ENCODE data around the gene SLAIN1. TPM values are rescaled to one million over a fixed set of nuclear protein-coding genes. Genes with fewer than 3 reads are reported as not detected.

SLAIN1 gene
- total RNA-seq: 0.59 TPM in 1 of 2 replicates, not detected in the other

GRCh38 chr13:77697217-77698103, at the start of gene SLAIN1:
TSS of gene SLAIN1 (plus strand) at chr13:77697687. CDS start at chr13:77697914, 227 bp downstream.

Small RNA genes lying within 50 kb of the gene (small RNA-seq; reads per million reads assigned to genes)
- gene MIR3665 (not detected), gene SPTLC1P5 (not detected)

Other genes with a start within 250 kb of the SLAIN1 start
- gene SCEL, start 162.0 kb upstream of the SLAIN1 start, total RNA-seq: not detected in 2 replicates
- gene EDNRB, start 221.1 kb downstream of the SLAIN1 start, total RNA-seq: 32.6 and 33.4 TPM in 2 replicates

Measured in subcutaneous preadipocyte (primary cell).